GM18526 (cell line): ENCODE measurements around the gene ING3.

Experiments
- POLR2A ChIP-seq: IDR thresholded peaks from 3 replicates; pipeline ENCODE4 v1.6.1; 2011; ENCODE audit not compliant: insufficient read length; ENCODE audit errors: extremely low read depth

The ING3 gene

DNA sequence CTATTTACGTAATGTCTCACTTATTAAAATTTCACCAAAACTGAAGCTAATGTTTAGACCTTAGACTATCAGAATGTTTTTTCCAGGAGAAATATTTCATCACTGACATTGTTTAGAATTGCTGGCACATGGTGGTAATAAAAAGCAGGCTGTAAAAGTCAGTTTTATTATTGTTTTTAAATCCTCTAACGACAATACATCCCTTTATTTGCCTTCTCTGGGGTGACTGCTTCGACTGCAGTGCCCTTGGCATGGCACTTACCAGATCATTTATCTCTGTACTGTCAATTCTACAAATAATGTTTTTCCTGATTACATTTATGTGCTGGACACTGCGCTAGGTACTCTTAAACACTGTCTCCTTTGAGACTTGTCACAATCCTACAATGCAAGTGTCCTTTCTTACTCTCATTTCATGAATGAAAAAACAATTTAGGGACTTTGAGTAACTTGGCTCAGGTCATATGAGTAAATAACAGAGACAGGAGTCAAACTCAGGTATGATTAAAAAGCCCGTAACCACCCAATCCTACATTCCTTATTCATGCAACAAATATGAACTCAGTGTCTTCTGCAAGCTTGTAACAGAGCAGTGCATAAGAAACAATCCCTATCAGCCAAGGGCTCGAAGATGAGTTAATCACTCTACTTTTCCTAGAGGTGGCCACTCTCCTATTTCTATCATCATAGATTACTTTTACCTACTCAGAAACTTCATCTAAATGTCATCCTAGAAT is 5.6 kb upstream of the ING3 start:
- no peak for TF ChIP-seq POLR2A

DNA sequence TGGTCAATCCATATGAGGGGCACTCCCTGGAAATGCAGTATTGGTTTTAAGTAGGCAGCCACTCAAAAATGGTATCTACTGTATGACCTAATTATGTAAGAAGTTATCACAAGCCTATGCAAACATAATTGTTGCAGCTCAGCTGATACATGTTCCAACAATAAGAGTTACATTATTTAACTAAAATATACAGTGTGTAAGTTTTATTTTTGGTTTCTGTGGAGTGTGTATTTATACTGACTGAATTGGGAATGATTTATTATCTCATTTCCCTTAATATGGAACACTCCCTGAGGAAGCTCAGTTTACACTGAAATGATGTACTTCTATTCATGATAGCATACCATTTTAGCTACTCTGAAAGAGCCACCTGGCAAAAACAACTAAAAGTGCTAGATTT is 2.6 kb upstream of the ING3 start:
- no peak for TF ChIP-seq POLR2A

DNA sequence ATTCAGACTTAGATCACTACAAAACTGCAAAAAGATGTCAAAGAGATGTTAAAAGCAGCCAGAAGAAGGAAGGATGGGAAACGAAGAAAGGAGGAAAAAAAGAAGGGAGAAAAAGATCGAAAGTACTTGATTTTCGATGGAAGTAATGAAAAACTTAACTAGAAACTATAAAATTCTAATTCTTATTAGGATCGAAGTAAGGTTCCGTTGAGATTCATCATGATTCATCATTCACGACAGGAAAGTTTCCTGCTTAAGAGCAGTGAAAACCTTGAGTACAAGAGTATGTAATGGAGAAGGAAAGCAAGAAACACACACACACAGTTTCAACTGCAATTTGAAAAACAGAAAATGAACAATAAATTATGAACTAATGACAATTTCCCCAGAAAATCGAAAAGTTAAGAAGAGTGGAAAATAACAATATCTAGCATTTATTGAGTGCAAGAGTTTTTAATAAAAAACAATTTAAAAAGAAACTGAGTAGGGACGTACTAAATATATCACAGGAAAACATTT is 1.1 kb upstream of the ING3 start:
- TF ChIP-seq POLR2A = no peak

DNA sequence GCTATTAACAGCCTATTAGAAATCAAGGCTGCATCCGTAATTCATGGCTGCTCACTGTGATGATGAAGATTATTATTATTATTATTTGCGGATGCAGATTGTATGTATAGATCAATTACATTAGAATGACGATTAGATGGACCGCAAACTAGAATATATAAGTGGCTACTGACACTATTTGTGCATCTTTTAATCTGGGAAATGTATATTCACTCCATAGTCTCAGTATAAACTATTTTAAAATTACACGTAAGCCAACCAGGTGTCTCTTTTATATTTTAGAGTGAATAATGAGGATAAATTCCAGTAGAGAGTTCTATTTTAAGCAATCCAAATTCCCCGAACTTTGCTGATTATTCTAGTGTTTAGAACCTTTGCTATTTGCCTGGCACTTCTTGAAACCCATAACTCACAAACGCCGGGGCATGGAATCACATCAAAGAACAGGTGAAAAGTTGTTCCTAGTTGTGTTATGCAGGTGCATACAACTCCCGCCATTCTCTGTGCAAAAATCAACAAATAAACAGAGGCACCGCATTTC is 509 bp upstream of the ING3 start:
- no peak for TF ChIP-seq POLR2A

GRCh38 chr7:120951309-120951699 is 727 bp downstream of the ING3 start:
- no peak for TF ChIP-seq POLR2A

DNA sequence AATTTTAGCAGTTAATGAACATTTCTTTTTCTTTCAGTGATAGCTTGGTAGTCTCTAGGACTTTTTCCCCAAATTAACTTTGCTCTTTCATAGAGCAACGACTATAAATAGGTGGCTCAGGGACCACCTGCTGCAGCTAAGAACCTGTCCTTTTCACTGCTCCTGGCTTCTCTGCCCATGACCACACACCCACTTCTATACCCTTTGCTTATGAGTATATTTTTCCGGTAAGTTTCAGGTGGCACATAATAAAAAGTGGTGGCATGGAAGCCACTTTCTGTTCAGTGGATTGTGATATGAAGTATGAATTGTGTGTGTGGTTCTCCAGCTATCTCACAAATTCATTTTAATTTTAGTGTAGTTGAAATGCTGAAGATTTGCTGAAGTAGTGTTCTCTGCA is 1.2 kb downstream of the ING3 start:
- no peak for TF ChIP-seq POLR2A

GRCh38 chr7:120955577-120956149 is 5.1 kb downstream of the ING3 start:
- TF ChIP-seq POLR2A = no peak

DNA sequence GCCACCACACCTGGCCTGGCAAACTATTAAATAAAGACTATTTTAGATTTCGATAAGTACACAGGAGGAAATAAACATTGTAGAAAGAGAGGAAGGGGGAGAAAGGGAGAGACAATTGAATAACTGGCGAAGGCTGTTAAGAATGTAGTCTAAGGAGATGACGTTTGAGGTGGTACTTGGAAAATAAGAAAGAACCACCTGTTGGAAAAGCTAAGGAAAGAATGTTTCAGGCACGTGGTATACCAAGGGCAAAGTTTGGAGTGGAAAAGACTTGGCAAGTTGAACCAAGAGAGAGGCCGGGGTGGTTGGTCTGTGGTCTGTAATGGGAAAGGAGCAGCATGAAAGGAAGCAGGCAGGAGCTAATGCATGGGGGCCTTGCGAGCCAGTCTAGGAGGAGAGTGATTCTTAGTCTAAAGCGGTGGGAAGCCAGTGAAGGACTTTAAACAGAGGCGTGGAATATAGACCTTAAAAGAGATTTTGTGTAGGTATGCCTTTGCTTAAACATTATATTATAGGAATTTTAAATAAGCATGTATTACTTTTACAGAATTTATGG is 9.4 kb downstream of the ING3 start:
- TF ChIP-seq POLR2A = no peak

DNA sequence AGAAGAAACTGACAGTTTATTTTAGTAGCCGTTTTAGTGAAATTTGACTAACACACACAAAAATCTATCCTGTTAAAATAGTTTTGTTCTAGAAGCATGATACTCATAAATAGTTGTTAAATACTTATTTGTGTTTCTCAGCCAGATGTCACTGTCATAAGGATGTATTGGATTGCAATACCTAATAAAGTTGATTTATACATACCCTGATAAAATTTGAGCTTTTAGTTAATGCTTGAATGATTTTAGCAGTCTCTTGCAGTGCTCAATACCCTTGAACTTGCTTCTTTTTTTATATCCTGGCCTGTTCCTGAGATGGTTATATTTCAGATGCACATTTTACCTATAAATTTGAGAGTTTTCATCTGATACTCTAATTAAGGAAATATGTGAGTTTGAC is 10.1 kb downstream of the ING3 start:
- no peak for TF ChIP-seq POLR2A

DNA sequence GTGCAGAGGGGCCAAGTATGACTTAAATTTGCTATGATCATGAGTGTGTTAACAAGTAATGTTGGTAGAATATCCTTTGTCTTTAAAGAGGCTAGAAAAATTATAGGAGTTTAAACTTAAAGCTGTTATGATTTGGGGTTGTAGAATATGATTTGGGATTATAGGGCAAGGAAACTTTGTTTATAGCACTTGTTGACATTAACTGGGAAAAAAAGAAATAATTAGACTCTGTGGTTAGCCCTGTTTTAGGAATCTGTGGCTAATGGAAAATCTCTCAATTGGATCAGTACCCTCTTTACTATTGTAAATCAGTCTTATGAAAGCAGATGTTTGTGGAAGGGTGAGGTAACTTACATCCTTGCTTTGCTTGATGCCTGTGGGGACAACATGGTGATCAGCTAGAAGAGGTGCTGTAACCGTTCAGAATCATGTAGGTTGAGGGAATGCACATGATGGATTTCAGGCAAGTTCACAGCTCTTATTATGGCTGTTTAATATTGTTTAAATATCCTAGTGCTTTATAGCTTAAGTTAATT is 11.1 kb downstream of the ING3 start:
- TF ChIP-seq POLR2A = no peak

- no peak for TF ChIP-seq POLR2A
Measured at GRCh38 chr7:120964088-120964487, 13.5 kb downstream of the ING3 start.

GRCh38 chr7:120966961-120967360 is 16.4 kb downstream of the ING3 start:
- TF ChIP-seq POLR2A = no peak

DNA sequence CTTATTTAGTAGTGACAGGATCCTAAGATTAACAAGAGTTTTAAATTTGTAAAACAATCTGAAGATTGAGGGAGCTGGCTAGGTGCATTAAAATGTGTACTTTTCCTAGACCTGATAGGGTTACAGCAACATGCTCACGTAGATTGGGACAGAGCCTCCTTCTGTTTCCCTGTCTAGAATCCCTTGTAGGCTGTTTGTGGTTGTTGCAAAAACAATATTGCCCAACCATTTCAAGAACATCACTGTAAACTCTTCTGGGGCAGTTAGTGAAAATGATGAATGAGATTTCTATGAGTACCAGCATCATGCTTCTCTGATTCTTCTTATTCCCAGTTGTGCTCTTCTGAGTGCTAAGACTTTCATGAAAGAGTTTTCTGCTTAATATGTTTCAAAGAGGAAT is 23.3 kb downstream of the ING3 start:
- TF ChIP-seq POLR2A = no peak

GRCh38 chr7:120979765-120980499 is 29.4 kb downstream of the ING3 start:
- no peak for TF ChIP-seq POLR2A

DNA sequence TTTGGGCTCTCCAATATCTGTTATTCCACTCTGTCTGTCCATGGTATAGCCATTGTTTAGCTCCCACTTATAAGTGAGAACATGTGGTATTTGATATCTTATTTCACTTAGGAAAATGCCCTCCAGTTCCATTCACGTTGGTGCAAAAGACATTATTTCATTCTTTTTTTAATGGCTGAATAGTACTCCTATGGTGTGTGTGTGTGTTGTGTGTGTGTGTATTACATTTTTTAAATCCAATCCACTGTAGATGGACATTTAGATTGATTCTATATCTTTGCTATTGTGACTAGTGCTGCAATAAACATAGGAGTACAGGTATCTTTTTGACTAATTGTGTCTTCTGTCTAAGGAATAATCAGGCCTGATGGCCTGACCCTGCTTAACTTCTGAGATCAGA is 30.5 kb downstream of the ING3 start:
- no peak for TF ChIP-seq POLR2A

- no peak for TF ChIP-seq POLR2A
Measured at GRCh38 chr7:120981888-120982615, 31.5 kb downstream of the ING3 start.
